ENCODE data around the gene KDM4C.

DNA sequence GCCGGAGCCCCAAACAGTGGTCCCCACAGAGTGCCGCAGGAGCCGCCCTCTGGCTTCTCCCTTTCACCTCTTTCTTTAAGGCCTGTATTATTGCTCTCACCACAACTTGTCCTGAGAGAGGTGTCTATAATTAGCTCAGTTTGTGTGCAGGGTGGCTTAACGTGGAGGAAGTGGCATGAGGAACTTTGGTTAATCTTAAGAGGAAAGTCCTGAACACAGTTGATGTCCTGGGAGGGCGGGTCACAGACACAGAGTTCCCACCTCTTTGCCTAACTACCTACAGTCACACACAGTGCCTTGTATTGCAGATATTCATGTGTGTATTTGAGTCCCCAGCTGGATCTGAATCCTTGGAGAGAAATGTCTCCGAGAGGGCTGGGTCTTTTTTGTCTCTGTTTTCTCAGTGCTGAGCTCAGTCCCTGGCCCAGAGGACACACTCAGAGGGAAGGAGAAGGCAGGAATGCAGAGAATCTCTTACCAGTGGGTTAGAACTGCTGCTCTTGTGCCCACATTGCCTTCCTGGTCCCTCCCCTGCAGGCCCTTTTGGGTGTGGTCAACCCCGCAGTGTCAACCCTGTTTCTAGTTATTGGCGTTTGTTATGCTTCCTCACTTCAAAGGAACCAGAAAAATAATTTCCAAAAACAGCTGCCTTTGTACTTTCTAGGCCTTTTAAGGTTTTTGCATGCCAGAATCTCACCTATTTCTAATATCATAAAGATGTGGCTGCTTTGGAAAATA is 392.5 kb downstream of the KDM4C start:
- TF ChIP-seq CTCF (IDR thresholded peaks at IDR 0.05): no peak
- no peak for TF ChIP-seq POLR2A (IDR thresholded peaks at IDR 0.05)
- no peak for TF ChIP-seq POLR2AphosphoS5 (IDR thresholded peaks at IDR 0.05)
